ENCODE results near the gene MTX2. TPM values are rescaled to one million over a fixed set of nuclear protein-coding genes. Genes with fewer than 3 reads are reported as not detected.

Gene MTX2
- total RNA-seq, 2 donors from 2014 or later, result 34.1 to 42.3 TPM

GRCh38 chr2:176285321-176285720, 16.1 kb downstream of the MTX2 start:
- no peaks in the 10 kb centered on the region for H3K9me3 ChIP-seq (ENCODE audit: control insufficient read depth, low read length)
- peaks cover 6% of the 10 kb centered on the region for H3K36me3 Mint-ChIP-seq (ENCODE audit: low read depth)
- no peaks in the 10 kb centered on the region for H3K36me3 ChIP-seq (ENCODE audit: control insufficient read depth, insufficient read depth, low read length)
- no peak for DNase-seq
- no peak overlapping the region for H3K4me3 Mint-ChIP-seq
- H3K4me1 Mint-ChIP-seq, result peaks cover 4% of the 10 kb centered on the region
- no peak overlapping the region for H3K27ac ChIP-seq (ENCODE audit: low read depth, low read length)
- H3K27me3 ChIP-seq (ENCODE audit: control insufficient read depth, insufficient read depth, low read length, poor library complexity, severe bottlenecking), result no peaks in the 10 kb centered on the region
- H3K9me3 Mint-ChIP-seq, result no peaks in the 10 kb centered on the region
- no peak overlapping the region for H3K27ac Mint-ChIP-seq
- no peaks in the 10 kb centered on the region for H3K27me3 Mint-ChIP-seq (ENCODE audit: insufficient read depth)
- TF ChIP-seq CTCF (conservative IDR thresholded peaks at IDR 0.05), result peak; percentile 51
- no peaks in the 10 kb centered on the region for H3K4me1 ChIP-seq (ENCODE audit: control insufficient read depth, insufficient read depth, low read length)
- H3K9ac ChIP-seq (ENCODE audit: extremely low read depth, low read length, poor library complexity, severe bottlenecking), result no peak overlapping the region
- no peak overlapping the region for H3K4me3 ChIP-seq (ENCODE audit: low read length)

- TF ChIP-seq CTCF (conservative IDR thresholded peaks at IDR 0.05), result no peak
- Mint-ChIP-seq H3K9me3 (no peaks in the 10 kb centered on the region), H3K27ac (no peak overlapping the region), H3K4me3 (no peak overlapping the region), H3K4me1 (peaks cover 21% of the 10 kb centered on the region), H3K27me3 (ENCODE audit: insufficient read depth) (no peaks in the 10 kb centered on the region), H3K36me3 (ENCODE audit: low read depth) (peaks cover 2% of the 10 kb centered on the region)
- Histone ChIP-seq H3K9ac (ENCODE audit: extremely low read depth, low read length, poor library complexity, severe bottlenecking) (no peak overlapping the region), H3K4me1 (ENCODE audit: control insufficient read depth, insufficient read depth, low read length) (no peaks in the 10 kb centered on the region), H3K27me3 (ENCODE audit: control insufficient read depth, insufficient read depth, low read length, poor library complexity, severe bottlenecking) (no peaks in the 10 kb centered on the region), H3K36me3 (ENCODE audit: control insufficient read depth, insufficient read depth, low read length) (no peaks in the 10 kb centered on the region), H3K4me3 (ENCODE audit: low read length) (no peak overlapping the region), H3K27ac (ENCODE audit: low read depth, low read length) (no peak overlapping the region), H3K9me3 (ENCODE audit: control insufficient read depth, low read length) (no peaks in the 10 kb centered on the region)
- WGBS, 2 experiments (ENCODE audit: insufficient coverage in 1 of 2, insufficient read length in 1 of 2), result 87 to 100% methylated on average over 2 to 4 of the region's 4 CpGs
- DNase-seq, result no peak
Observed at GRCh38 chr2:176291335-176291734, 22.1 kb downstream of the MTX2 start.

- Histone ChIP-seq H3K4me1 (ENCODE audit: control insufficient read depth, insufficient read depth, low read length) (no peaks in the 10 kb centered on the region), H3K36me3 (ENCODE audit: control insufficient read depth, insufficient read depth, low read length) (no peaks in the 10 kb centered on the region), H3K27me3 (ENCODE audit: control insufficient read depth, insufficient read depth, low read length, poor library complexity, severe bottlenecking) (no peaks in the 10 kb centered on the region), H3K4me3 (ENCODE audit: low read length) (no peak overlapping the region), H3K9ac (ENCODE audit: extremely low read depth, low read length, poor library complexity, severe bottlenecking) (no peak overlapping the region), H3K9me3 (ENCODE audit: control insufficient read depth, low read length) (no peaks in the 10 kb centered on the region), H3K27ac (ENCODE audit: low read depth, low read length) (no peak overlapping the region)
- Mint-ChIP-seq H3K4me3 (no peak overlapping the region), H3K9me3 (no peaks in the 10 kb centered on the region), H3K4me1 (peaks cover 21% of the 10 kb centered on the region), H3K27me3 (ENCODE audit: insufficient read depth) (no peaks in the 10 kb centered on the region), H3K27ac (no peak overlapping the region), H3K36me3 (ENCODE audit: low read depth) (peaks cover under 1% of the 10 kb centered on the region)
- no peak for TF ChIP-seq CTCF (conservative IDR thresholded peaks at IDR 0.05)
- DNase-seq, result no peak
Observed at GRCh38 chr2:176291809-176292283, 22.6 kb downstream of the MTX2 start.

All from endodermal cell (in vitro differentiated cells).